H1 (cell line): ENCODE results near the gene PYGB. TPM values are rescaled to one million over a fixed set of nuclear protein-coding genes. Genes with fewer than 3 reads are reported as not detected.

Experiments
- CTCF ChIA-PET: fragments of 300-600 bp; sonication (Branson Sonifier 250); formaldehyde crosslinking; loops from one replicate; lab custom pipeline; 2021; ENCODE audit not compliant: partially characterized antibody; lab: Charles Lee
- POLR2A ChIA-PET: fragments of 300-600 bp; sonication (Branson Sonifier 250); formaldehyde crosslinking; loops from one replicate; lab custom pipeline; 2021; ENCODE audit warnings: inconsistent platforms; ENCODE audit not compliant: partially characterized antibody; lab: Charles Lee
- DNase-seq, 2 experiments: peaks; one replicate each; pipeline versions ENCODE4 v3.0.0 to v3.0.0-alpha.2; 2010 to 2022; ENCODE audit warnings: low spot score in 2 of 2, low read depth in 1 of 2, mixed read lengths in 1 of 2
- FAIRE-seq: peaks from 2 replicates; lab custom pipeline; 2011; peaks lifted over from hg19 to GRCh38; lab: Jason Lieb, UNC
- H2AFZ ChIP-seq: 2 replicates; pipeline ENCODE4 v1.8.1; 2012; ENCODE audit warnings: low read length, inconsistent platforms
- H2AK5ac ChIP-seq: 2 replicates; pipeline ENCODE4 v1.6.1; 2013; ENCODE audit warnings: low read depth, low read length
- H2BK120ac ChIP-seq: replicated peaks from 2 replicates; pipeline ENCODE3; 2013; ENCODE audit warnings: low read depth, low read length, inconsistent platforms
- H2BK12ac ChIP-seq: 2 replicates; pipeline ENCODE4 v1.6.1; 2013; ENCODE audit warnings: low read depth, low read length
- H2BK15ac ChIP-seq: 2 replicates; pipeline ENCODE4 v1.6.1; 2013; ENCODE audit warnings: low read length
- H2BK20ac ChIP-seq: 2 replicates; pipeline ENCODE4 v1.6.1; 2013; ENCODE audit warnings: low read length
- H2BK5ac ChIP-seq: 2 replicates; pipeline ENCODE4 v1.6.1; 2013; ENCODE audit warnings: low read depth, low read length
- H3K14ac ChIP-seq: 2 replicates; pipeline ENCODE4 v1.6.1; 2013; ENCODE audit warnings: inconsistent platforms; ENCODE audit not compliant: insufficient read length
- H3K18ac ChIP-seq: 2 replicates; pipeline ENCODE4 v1.6.1; 2013; ENCODE audit warnings: low read length; ENCODE audit errors: extremely low read depth
- H3K23ac ChIP-seq: 2 replicates; pipeline ENCODE4 v1.6.1; 2013; ENCODE audit warnings: inconsistent platforms; ENCODE audit not compliant: insufficient read length
- H3K23me2 ChIP-seq: 2 replicates; pipeline ENCODE4 v1.6.1; 2013; ENCODE audit warnings: low read depth, low read length
- H3K27ac ChIP-seq: 2 replicates; pipeline ENCODE4 v1.6.1; 2011; ENCODE audit warnings: low read depth, low read length, inconsistent platforms
- H3K27me3 ChIP-seq, 4 experiments: replicated peaks in 1 of 4; 1 replicate in 1 of 4; 2 replicates in 3 of 4; pipeline versions ENCODE4 v1.6.1 to v1.8.1; 2011 to 2013; ENCODE audit warnings: low read length in 3 of 4, mild to moderate bottlenecking in 3 of 4, inconsistent platforms in 2 of 4, mixed read lengths in 2 of 4, moderate library complexity in 1 of 4; ENCODE audit not compliant: control insufficient read depth in 3 of 4, insufficient read depth in 3 of 4; ENCODE audit errors: extremely low read depth in 1 of 4
- H3K36me3 ChIP-seq, 4 experiments: 2 replicates each; pipeline versions ENCODE4 v1.6.1 to v1.8.1; 2011 to 2013; ENCODE audit warnings: mild to moderate bottlenecking in 4 of 4, low read length in 3 of 4, moderate library complexity in 2 of 4, control low read depth in 1 of 4, inconsistent platforms in 1 of 4; ENCODE audit not compliant: insufficient read depth in 4 of 4, control insufficient read depth in 2 of 4
- H3K4ac ChIP-seq: replicated peaks from 2 replicates; pipeline ENCODE3; 2013; ENCODE audit warnings: low read length, low read depth, mixed read lengths, inconsistent platforms; ENCODE audit not compliant: insufficient read length
- H3K4me1 ChIP-seq, 4 experiments: replicated peaks in 1 of 4; 1 replicate in 1 of 4; 2 replicates in 3 of 4; pipeline versions ENCODE4 v1.6.1 to v1.8.1; 2011 to 2013; ENCODE audit warnings: low read length in 3 of 4, inconsistent platforms in 2 of 4, mixed read lengths in 1 of 4; ENCODE audit not compliant: insufficient read depth in 4 of 4, control insufficient read depth in 3 of 4
- H3K4me2 ChIP-seq, 2 experiments: 2 replicates each; pipeline versions ENCODE4 v1.6.1 to v1.8.1; 2011 to 2013; ENCODE audit warnings: low read depth in 2 of 2, low read length in 2 of 2, control low read depth in 1 of 2, inconsistent platforms in 1 of 2, mild to moderate bottlenecking in 1 of 2; ENCODE audit not compliant: insufficient read depth in 1 of 2
- H3K4me3 ChIP-seq, 4 experiments: fragments of 200-600, 300-600 bp in 1 of 4; sonication (generic), shearing (Covaris generic), sonication (Bioruptor Twin) in 1 of 4; 2 replicates each; pipeline versions ENCODE4 v1.5.1 to v1.8.1; 2011 to 2016; ENCODE audit warnings: low read length in 4 of 4, low read depth in 3 of 4, control low read depth in 2 of 4, inconsistent platforms in 2 of 4, mild to moderate bottlenecking in 2 of 4, mixed read lengths in 1 of 4, moderate library complexity in 1 of 4; ENCODE audit not compliant: insufficient read depth in 2 of 4; ENCODE audit errors: extremely low read depth in 1 of 4
- H3K56ac ChIP-seq: replicated peaks from 2 replicates; pipeline ENCODE3; 2013; ENCODE audit warnings: low read depth, mild to moderate bottlenecking, mixed read lengths, low read length, inconsistent platforms; ENCODE audit not compliant: insufficient read length
- H3K79me1 ChIP-seq: 2 replicates; pipeline ENCODE4 v1.6.1; 2013; ENCODE audit warnings: low read depth, low read length, control low read depth
- H3K79me2 ChIP-seq, 2 experiments: 2 replicates each; pipeline versions ENCODE4 v1.6.1 to v1.8.1; 2012 to 2013; ENCODE audit warnings: low read length in 2 of 2, mild to moderate bottlenecking in 2 of 2, inconsistent platforms in 1 of 2; ENCODE audit not compliant: insufficient read depth in 2 of 2, control insufficient read depth in 1 of 2
- H3K9ac ChIP-seq, 4 experiments: replicated peaks in 1 of 4; 1 replicate in 1 of 4; 2 replicates in 3 of 4; pipeline versions ENCODE4 v1.6.1 to v1.8.1; 2011 to 2013; ENCODE audit warnings: low read depth in 3 of 4, low read length in 3 of 4, control low read depth in 2 of 4, mild to moderate bottlenecking in 2 of 4, moderate library complexity in 2 of 4, inconsistent platforms in 1 of 4; ENCODE audit errors: extremely low read depth in 1 of 4
- H3K9me3 ChIP-seq, 2 experiments: 2 replicates each; pipeline versions ENCODE4 v1.6.1 to v1.8.1; 2012 to 2013; ENCODE audit warnings: mild to moderate bottlenecking in 2 of 2, moderate library complexity in 2 of 2, control low read depth in 1 of 2, inconsistent platforms in 1 of 2, low read depth in 1 of 2, low read length in 1 of 2, mixed read lengths in 1 of 2; ENCODE audit not compliant: insufficient read depth in 2 of 2
- H4K20me1 ChIP-seq, 2 experiments: replicated peaks in 1 of 2; 2 replicates each; pipeline versions ENCODE3 to v1.8.1; 2011 to 2013; ENCODE audit warnings: inconsistent platforms in 2 of 2, low read length in 2 of 2, mild to moderate bottlenecking in 1 of 2; ENCODE audit not compliant: insufficient read depth in 2 of 2, control insufficient read depth in 1 of 2
- H4K5ac ChIP-seq: 2 replicates; pipeline ENCODE4 v1.6.1; 2013; ENCODE audit warnings: low read length, low read depth, mixed read lengths, inconsistent platforms; ENCODE audit not compliant: insufficient read length
- H4K8ac ChIP-seq: 2 replicates; pipeline ENCODE4 v1.8.0; 2013; ENCODE audit warnings: mild to moderate bottlenecking, moderate library complexity, low read length, inconsistent platforms; ENCODE audit not compliant: insufficient read depth; ENCODE audit errors: extremely low read depth
- H4K91ac ChIP-seq: replicated peaks from 2 replicates; pipeline ENCODE3; 2013; ENCODE audit warnings: low read length, mixed read lengths, inconsistent platforms; ENCODE audit not compliant: insufficient read length
- BACH1 ChIP-seq: IDR thresholded peaks from 2 replicates; pipeline ENCODE4 v1.6.1; 2012; ENCODE audit warnings: low read length, improper control_type of control experiment
- CBX5 ChIP-seq: fragments of 300-800, 300-1000 bp; sonication (generic); IDR thresholded peaks from 2 replicates; pipeline ENCODE4 v1.7.1; 2016; ENCODE audit warnings: antibody characterized with exemption, low read length, low read depth
- HDAC2 ChIP-seq, 2 experiments: fragments of 300-600 bp in 1 of 2; sonication (generic) in 1 of 2; IDR thresholded peaks; 2 replicates each; pipeline ENCODE4 v1.6.1; 2011 to 2012; ENCODE audit warnings: low read depth in 2 of 2, low read length in 2 of 2, mild to moderate bottlenecking in 2 of 2, moderate library complexity in 2 of 2, borderline replicate concordance in 1 of 2, inconsistent platforms in 1 of 2
- KDM5A ChIP-seq: fragments of 200-600 bp; IDR thresholded peaks from 2 replicates; pipeline ENCODE4 v1.7.1; 2012; ENCODE audit warnings: mild to moderate bottlenecking, low read length, inconsistent platforms, mixed read lengths
- PHF8 ChIP-seq: fragments of 200-600 bp; sonication (generic); conservative IDR thresholded peaks from 2 replicates; pipeline ENCODE4 v1.7.1; 2012; ENCODE audit warnings: low read depth, mild to moderate bottlenecking, inconsistent platforms, low read length, moderate library complexity
- POU5F1 ChIP-seq: IDR thresholded peaks from 2 replicates; pipeline ENCODE4 v1.6.1; 2011; ENCODE audit warnings: low read depth, mild to moderate bottlenecking, low read length, moderate library complexity
- SIN3A ChIP-seq, 2 experiments: IDR thresholded peaks in 1 of 2; conservative IDR thresholded peaks in 1 of 2; 2 replicates each; pipeline ENCODE4 v1.6.1; 2011 to 2012; ENCODE audit warnings: low read length in 2 of 2, improper control_type of control experiment in 1 of 2, low read depth in 1 of 2, mild to moderate bottlenecking in 1 of 2
- SIRT6 ChIP-seq: IDR thresholded peaks from one replicate; pipeline ENCODE4 v1.7.1; 2012; ENCODE audit warnings: low read length, inconsistent platforms
- SP2 ChIP-seq: IDR thresholded peaks from 2 replicates; pipeline ENCODE4 v1.6.1; 2012; ENCODE audit warnings: mild to moderate bottlenecking, low read length, inconsistent platforms
- SUZ12 ChIP-seq: fragments of 200-600 bp; sonication (generic); IDR thresholded peaks from 2 replicates; pipeline ENCODE4 v1.6.1; 2012; ENCODE audit warnings: mild to moderate bottlenecking, inconsistent platforms, low read length, moderate library complexity, mixed read lengths
- TAF7 ChIP-seq: optimal IDR thresholded peaks from 2 replicates; pipeline ENCODE3; 2011; ENCODE audit warnings: low read depth, mild to moderate bottlenecking, inconsistent platforms, low read length, moderate library complexity, borderline replicate concordance
- TBP ChIP-seq: IDR thresholded peaks from 2 replicates; pipeline ENCODE4 v1.6.1; 2011; ENCODE audit warnings: low read depth, low read length, improper control_type of control experiment
- WGBS, 2 experiments: shearing (Covaris generic) in 1 of 2; methylation state at CpG; one replicate each; pipeline versions ENCODE4 v1.1.6 to v1.1.7; 2013 to 2015; ENCODE audit warnings: low lambda C conversion rate in 2 of 2, mixed read lengths in 2 of 2, inconsistent platforms in 1 of 2, low coverage in 1 of 2, missing lambda C conversion rate in 1 of 2; ENCODE audit not compliant: insufficient replicate concordance in 2 of 2, insufficient coverage in 1 of 2, insufficient read length in 1 of 2; ENCODE audit errors: extremely low coverage in 1 of 2, missing lambda C conversion rate in 1 of 2; 5-methylcytosine and 5-hydroxymethylcytosine counted together
- polyA plus RNA-seq, 7 experiments: library from polyadenylated mRNA; depleted of rRNA in 3 of 7; stranded (reverse) in 5 of 7; unstranded in 2 of 7; fragments of >200 nt in 5 of 7; fragments of 200-250 nt in 2 of 7; gene quantifications; 1 replicate in 5 of 7; 2 replicates in 1 of 7; 4 replicates in 1 of 7; pipeline versions ENCODE4 v1.2.1 to v1.2.3, GENCODE V29; 2011 to 2013; ENCODE audit warnings: missing spikeins in 2 of 7, mixed read lengths in 2 of 7
- total RNA-seq: library from RNA; stranded (reverse); fragmentation: NEBNext Ultra II Directional; extraction: Animal tissue kit (Norgen Biotek cat#: 25700); gene quantifications from 2 replicates; pipeline ENCODE4 v1.2.1, GENCODE V29; 2021

The PYGB gene
- total and polyA plus RNA-seq, 2 of the 8 experiments (the other 6 are each of a cell fraction or from before 2014, with no cell fraction given) = 26.6 to 56.0 TPM

DNA sequence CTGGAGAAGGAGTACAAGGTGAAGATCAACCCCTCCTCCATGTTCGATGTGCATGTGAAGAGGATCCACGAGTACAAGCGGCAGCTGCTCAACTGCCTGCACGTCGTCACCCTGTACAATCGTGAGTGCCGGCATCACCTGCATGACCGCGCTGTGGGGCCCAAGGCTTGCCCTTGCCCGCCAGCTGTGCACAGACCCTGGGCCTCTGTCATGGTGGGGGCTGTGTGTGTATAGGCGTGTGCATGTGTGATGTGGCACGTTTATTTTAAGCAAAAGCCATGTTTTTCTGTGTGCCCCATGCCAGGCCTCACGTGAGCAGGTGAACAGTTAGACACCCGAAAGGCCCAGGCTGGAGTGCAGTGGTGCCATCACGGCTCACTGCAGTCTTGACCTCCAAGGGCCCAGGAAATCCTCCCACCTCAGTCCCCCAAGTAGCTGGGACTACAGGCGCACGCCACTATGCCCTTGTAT is 36.3 kb downstream of the PYGB start:
- no peak overlapping the region for H3K14ac ChIP-seq
- no peak overlapping the region for H2AFZ ChIP-seq
- H3K27ac ChIP-seq = no peak overlapping the region
- no peak overlapping the region for H3K4me3 ChIP-seq
- H3K36me3 ChIP-seq = peaks cover 4 to 25% (median 16%) of the 10 kb centered on the region in 4 experiments; a peak in 6 of 8 replicates
- no peak overlapping the region for H3K18ac ChIP-seq
- H3K27me3 ChIP-seq = no peaks in the 10 kb centered on the region
- no peak overlapping the region for H4K8ac ChIP-seq
- no peak overlapping the region for H3K56ac ChIP-seq
- DNase-seq (peak in 1 of 2 experiments; percentile 28), FAIRE-seq (no peak)
- no peak overlapping the region for H3K23ac ChIP-seq
- CTCF ChIA-PET = interaction anchor here (0.6 to 1.5 kb wide), 4 partner anchors 10 to 288 kb away, joined by 3 to 7 read pairs (median 4); no protein-coding TSS in a partner anchor
- no peaks in the 10 kb centered on the region for H3K4me1 ChIP-seq
- H2BK5ac ChIP-seq = no peak overlapping the region
- H3K23me2 ChIP-seq = no peaks in the 10 kb centered on the region
- H2AK5ac ChIP-seq = no peak overlapping the region
- no peaks in the 10 kb centered on the region for H3K9me3 ChIP-seq
- no peak overlapping the region for H3K4me2 ChIP-seq
- H2BK120ac ChIP-seq = no peak overlapping the region
- POLR2A ChIA-PET = interaction anchor here (0.7 to 1.0 kb wide), 3 partner anchors 18 to 123 kb away, joined by 3 read pairs; partner anchors contain the start of gene GINS1
- H3K79me1 ChIP-seq = no peaks in the 10 kb centered on the region; the same call in 1 of the 2 replicates
- no peak overlapping the region for H3K4ac ChIP-seq
- 93% methylated on average over 17 of the region's 17 CpGs; no CpG with 5 or more reads in 1 of the 2 experiments for WGBS, 2 experiments
- no peak overlapping the region for H4K91ac ChIP-seq
- H3K9ac ChIP-seq = no peak overlapping the region
- TF ChIP-seq BACH1 (no peak), SP2 (no peak), CBX5 (no peak), POU5F1 (no peak), HDAC2 (IDR thresholded peaks at IDR 0.05; ENCODE audit: borderline replicate concordance in 1 of 2, low read depth in 2 of 2, low read length in 2 of 2) (no peak), TAF7 (no peak), PHF8 (no peak), TBP (no peak), SIRT6 (no peak), SIN3A (conservative IDR thresholded peaks at IDR 0.05 in 1 of 2, IDR thresholded peaks at IDR 0.05 in 1 of 2; ENCODE audit: low read depth in 1 of 2, low read length in 2 of 2) (no peak), KDM5A (no peak), SUZ12 (no peak)
- H2BK20ac ChIP-seq = no peak overlapping the region
- no peak overlapping the region for H2BK12ac ChIP-seq
- no peak overlapping the region for H4K5ac ChIP-seq
- H3K79me2 ChIP-seq = no peaks in the 10 kb centered on the region
- no peak overlapping the region for H2BK15ac ChIP-seq
- peaks cover 0 to 14% of the 10 kb centered on the region in 2 experiments for H4K20me1 ChIP-seq
